Uterus (tissue), 4 donors: ENCODE results near the gene DNM3. TPM values are rescaled to one million over a fixed set of nuclear protein-coding genes. Genes with fewer than 3 reads are reported as not detected.
"Not testable (repeated sequence)": the region's sequence is repeated elsewhere in the genome, so short reads cannot be mapped to it uniquely, and the experiment has no call there.

Source experiments
- DNase-seq, 2 donors: peaks; one replicate each; pipeline ENCODE4 v3.0.0-alpha.2; 2019 to 2020
- H3K27ac ChIP-seq, 2 donors: fragments of 200-600 bp; sonication (generic); 1 replicate in 1 of 2; 2 replicates in 1 of 2; pipeline ENCODE4 v1.5.1; 2016 to 2018
- H3K27me3 ChIP-seq, 2 donors: fragments of 200-600 bp; sonication (generic); one replicate each; pipeline ENCODE4 v1.5.1; 2018 to 2019; ENCODE audit warnings: control low read depth in 1 of 2
- H3K36me3 ChIP-seq, 2 donors: fragments of 200-600 bp; sonication (generic); one replicate each; pipeline ENCODE4 v1.5.1; 2019; ENCODE audit warnings: control low read depth in 1 of 2
- H3K4me1 ChIP-seq, 2 donors: fragments of 200-600 bp; sonication (generic); one replicate each; pipeline ENCODE4 v1.5.1; 2018 to 2019; ENCODE audit warnings: control low read depth in 1 of 2
- H3K4me3 ChIP-seq, 2 donors: fragments of 200-600 bp; sonication (generic); 1 replicate in 1 of 2; 2 replicates in 1 of 2; pipeline ENCODE4 v1.5.1; 2018 to 2019; ENCODE audit warnings: mild to moderate bottlenecking in 1 of 2
- H3K9me3 ChIP-seq, 2 donors: fragments of 200-600 bp; sonication (generic); one replicate each; pipeline ENCODE4 v1.5.1; 2019; ENCODE audit warnings: control low read depth in 1 of 2
- POLR2A ChIP-seq, 2 donors: fragments of 450-650 bp; IDR thresholded peaks; one replicate each; pipeline ENCODE4 v1.6.1; 2016; ENCODE audit warnings: antibody characterized with exemption in 2 of 2, mild to moderate bottlenecking in 1 of 2, moderate library complexity in 1 of 2
- intact Hi-C: fragments of 100-400 bp; cut with DNase I; formaldehyde crosslinking; loops from one replicate; pipeline ENCODE4 v1.15.1; 2023; ENCODE audit warnings: low total_unique reads
- total RNA-seq, 4 donors: library from RNA; depleted of rRNA in 3 of 4; stranded (reverse); fragments of >200 nt in 3 of 4; gene quantifications; one replicate each; pipeline versions ENCODE4 v1.1.0 to v1.2.4, GENCODE V29; 2014 to 2023
- TF ChIP-seq, protein P1 (sequence below), 4 experiments: fragments of 200-600 bp in 2 of 4; fragments of 450-650 bp in 2 of 4; sonication (generic) in 2 of 4; IDR thresholded peaks; one replicate each; pipeline ENCODE4 v1.5.1; 2016 to 2019; ENCODE audit warnings: antibody characterized with exemption in 4 of 4, mild to moderate bottlenecking in 2 of 4, moderate library complexity in 1 of 4
- donor health status: DM: yes; HTN: yes; CAD: no.

The DNM3 gene
- total RNA-seq, 4 donors from 2014 or later, result 4.7 to 49.2 (median 14.6) TPM

DNA sequence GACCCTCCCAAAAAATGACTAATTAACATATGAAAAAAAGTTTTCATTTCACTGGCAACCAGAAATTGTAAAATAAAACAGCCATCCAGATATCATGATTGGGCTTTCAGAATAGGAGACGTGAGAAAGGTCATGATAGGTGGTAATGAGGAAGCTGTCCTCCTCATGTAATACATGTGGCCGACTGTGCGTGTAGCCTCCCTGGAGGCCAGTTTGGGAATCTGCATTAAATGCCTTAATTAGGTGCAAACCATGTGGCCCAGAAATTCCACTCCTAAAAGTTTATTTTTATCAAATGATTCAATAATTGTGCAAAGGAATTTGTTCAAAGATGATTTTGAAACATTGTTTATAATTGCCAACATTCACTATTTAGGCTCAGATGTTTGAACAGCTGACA is 451.5 kb downstream of the DNM3 start:
- Histone ChIP-seq H3K27ac (peak overlapping the region in 1 of 2 donors; percentile 23), H3K9me3 (peaks cover 0 to 3% of the 10 kb centered on the region in 2 donors), H3K4me1 (no peaks in the 10 kb centered on the region), H3K4me3 (no peak overlapping the region), H3K36me3 (no peaks in the 10 kb centered on the region), H3K27me3 (no peaks in the 10 kb centered on the region)
- no peak for DNase-seq
- no peak for TF ChIP-seq POLR2A (IDR thresholded peaks at IDR 0.05)
- TF ChIP-seq, protein P1, sequence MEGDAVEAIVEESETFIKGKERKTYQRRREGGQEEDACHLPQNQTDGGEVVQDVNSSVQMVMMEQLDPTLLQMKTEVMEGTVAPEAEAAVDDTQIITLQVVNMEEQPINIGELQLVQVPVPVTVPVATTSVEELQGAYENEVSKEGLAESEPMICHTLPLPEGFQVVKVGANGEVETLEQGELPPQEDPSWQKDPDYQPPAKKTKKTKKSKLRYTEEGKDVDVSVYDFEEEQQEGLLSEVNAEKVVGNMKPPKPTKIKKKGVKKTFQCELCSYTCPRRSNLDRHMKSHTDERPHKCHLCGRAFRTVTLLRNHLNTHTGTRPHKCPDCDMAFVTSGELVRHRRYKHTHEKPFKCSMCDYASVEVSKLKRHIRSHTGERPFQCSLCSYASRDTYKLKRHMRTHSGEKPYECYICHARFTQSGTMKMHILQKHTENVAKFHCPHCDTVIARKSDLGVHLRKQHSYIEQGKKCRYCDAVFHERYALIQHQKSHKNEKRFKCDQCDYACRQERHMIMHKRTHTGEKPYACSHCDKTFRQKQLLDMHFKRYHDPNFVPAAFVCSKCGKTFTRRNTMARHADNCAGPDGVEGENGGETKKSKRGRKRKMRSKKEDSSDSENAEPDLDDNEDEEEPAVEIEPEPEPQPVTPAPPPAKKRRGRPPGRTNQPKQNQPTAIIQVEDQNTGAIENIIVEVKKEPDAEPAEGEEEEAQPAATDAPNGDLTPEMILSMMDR (IDR thresholded peaks at IDR 0.05), result no peak
- intact Hi-C loops, result no loop called here

DNA sequence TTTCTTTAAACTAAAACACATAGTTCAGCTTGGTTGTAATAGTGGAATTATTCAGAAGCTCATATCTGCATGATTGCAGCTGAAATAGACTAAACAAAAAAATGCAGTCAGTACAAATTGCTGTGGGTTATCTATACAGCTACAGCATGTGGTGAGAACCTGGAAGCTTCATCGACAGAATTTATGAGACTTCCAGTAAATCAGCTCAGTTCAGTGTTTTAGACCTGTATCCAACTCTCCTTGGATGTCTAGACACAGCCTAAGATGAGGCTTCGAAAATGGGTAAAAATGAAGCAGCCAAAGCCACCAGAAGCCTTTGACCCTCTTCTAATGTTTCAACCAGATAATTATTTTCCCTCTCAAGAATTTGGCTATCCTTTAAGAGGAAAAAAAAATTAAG is 452.1 kb downstream of the DNM3 start:
- Histone ChIP-seq H3K4me3 (no peak overlapping the region), H3K36me3 (no peaks in the 10 kb centered on the region), H3K4me1 (no peaks in the 10 kb centered on the region), H3K9me3 (peaks cover 0 to 1% of the 10 kb centered on the region in 2 donors), H3K27ac (peak overlapping the region; percentile 18 to 23), H3K27me3 (no peaks in the 10 kb centered on the region)
- no peak for DNase-seq
- TF ChIP-seq POLR2A (IDR thresholded peaks at IDR 0.05), result no peak
- TF ChIP-seq, protein P1 (IDR thresholded peaks at IDR 0.05), result no peak
- intact Hi-C loops, result no loop called here

DNA sequence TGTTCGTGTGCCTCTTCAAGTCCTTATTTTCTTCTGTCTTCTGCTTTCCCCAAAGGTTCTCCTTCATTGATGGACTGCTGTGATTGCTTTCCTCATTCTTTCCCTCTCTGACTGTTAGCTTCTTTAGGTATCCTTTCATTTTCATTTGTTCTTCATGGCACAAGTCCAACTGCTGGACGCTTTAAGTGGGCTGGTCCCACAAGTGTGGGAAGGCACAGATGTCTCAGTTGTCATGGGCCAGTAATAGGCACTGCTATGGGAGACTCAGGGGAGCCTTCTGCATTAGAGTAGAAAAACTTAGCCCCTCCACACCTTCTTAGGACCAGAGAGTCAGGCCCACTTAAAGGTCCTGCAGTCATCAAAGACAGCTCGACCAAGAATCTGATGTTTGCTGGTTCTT is 456.8 kb downstream of the DNM3 start:
- Histone ChIP-seq H3K4me1 (no peaks in the 10 kb centered on the region), H3K36me3 (no peaks in the 10 kb centered on the region), H3K27ac (no peak overlapping the region), H3K27me3 (no peaks in the 10 kb centered on the region), H3K4me3 (no peak overlapping the region), H3K9me3 (no peaks in the 10 kb centered on the region)
- TF ChIP-seq POLR2A (IDR thresholded peaks at IDR 0.05), result no peak
- TF ChIP-seq, protein P1 (IDR thresholded peaks at IDR 0.05), result no peak
- DNase-seq, result no peak
- intact Hi-C loops, result no loop called here

- intact Hi-C loops, result no loop called here
- DNase-seq, result no peak
- no peak overlapping the region for H3K4me3 ChIP-seq
- H3K9me3 ChIP-seq, result no peaks in the 10 kb centered on the region
- no peaks in the 10 kb centered on the region for H3K36me3 ChIP-seq
- H3K27me3 ChIP-seq, result no peaks in the 10 kb centered on the region
- TF ChIP-seq POLR2A (IDR thresholded peaks at IDR 0.05), result no peak
- TF ChIP-seq, protein P1 (IDR thresholded peaks at IDR 0.05), result no peak
- H3K4me1 ChIP-seq, result no peaks in the 10 kb centered on the region
- no peak overlapping the region for H3K27ac ChIP-seq
These were observed 457.6 kb downstream of the DNM3 start for GRCh38 chr1:172298911-172299310.

DNA sequence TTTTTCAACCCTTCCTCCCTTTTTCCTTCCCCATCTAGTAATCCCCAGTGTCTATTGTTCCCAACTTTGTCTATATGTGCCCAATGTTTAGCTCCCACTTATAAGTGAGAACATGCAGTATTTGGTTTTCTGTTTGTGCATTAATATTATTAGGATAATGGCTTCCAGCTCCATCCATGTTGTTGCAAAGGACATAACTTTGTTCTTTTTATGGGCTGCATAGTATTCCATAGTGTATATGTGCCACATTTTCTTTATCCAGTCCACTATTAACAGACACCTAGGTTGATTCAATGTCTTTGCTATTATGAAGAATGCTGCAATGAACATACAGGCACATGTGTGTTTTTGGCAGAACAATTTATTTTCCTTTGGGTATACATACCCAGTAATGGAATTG is 458.2 kb downstream of the DNM3 start:
- no peaks in the 10 kb centered on the region for H3K4me1 ChIP-seq
- no peaks in the 10 kb centered on the region for H3K27me3 ChIP-seq
- no peak for DNase-seq
- no peaks in the 10 kb centered on the region for H3K36me3 ChIP-seq
- no peak overlapping the region for H3K4me3 ChIP-seq
- TF ChIP-seq, protein P1 (IDR thresholded peaks at IDR 0.05), result no peak
- no peak for TF ChIP-seq POLR2A (IDR thresholded peaks at IDR 0.05)
- H3K27ac ChIP-seq, result no peak overlapping the region
- intact Hi-C loops, result no loop called here
- no peaks in the 10 kb centered on the region for H3K9me3 ChIP-seq

GRCh38 chr1:172307508-172307907 is 466.2 kb downstream of the DNM3 start:
- H3K27me3 ChIP-seq, H3K4me3 ChIP-seq, H3K4me1 ChIP-seq, DNase-seq, H3K9me3 ChIP-seq, H3K27ac ChIP-seq, H3K36me3 ChIP-seq, intact Hi-C loops: not testable (repeated sequence)
